ENCODE results near the gene PDE7B.
"Not testable (repeated sequence)": the region's sequence is repeated elsewhere in the genome, so short reads cannot be mapped to it uniquely, and the experiment has no call there.

The PDE7B gene

GRCh38 chr6:136210398-136211165, 359.1 kb downstream of the PDE7B start:
- no peak for DNase-seq

GRCh38 chr6:136212608-136213007, 361.1 kb downstream of the PDE7B start:
- DNase-seq: no peak

- DNase-seq: no peak
These were observed 361.6 kb downstream of the PDE7B start for GRCh38 chr6:136213012-136213539.

GRCh38 chr6:136213853-136214252, 362.4 kb downstream of the PDE7B start:
- no peak for DNase-seq

GRCh38 chr6:136216503-136217401, 365.3 kb downstream of the PDE7B start:
- no peak for DNase-seq

- not testable (repeated sequence) for DNase-seq
These were observed 373.5 kb downstream of the PDE7B start for GRCh38 chr6:136224974-136225373.

GRCh38 chr6:136225496-136225895, 374.0 kb downstream of the PDE7B start:
- DNase-seq: no peak

- DNase-seq: peak; percentile 24
These were observed 374.6 kb downstream of the PDE7B start for GRCh38 chr6:136226027-136226673.

GRCh38 chr6:136226674-136227377, 375.3 kb downstream of the PDE7B start:
- no peak for DNase-seq

- DNase-seq: no peak
These were observed 377.3 kb downstream of the PDE7B start for GRCh38 chr6:136228814-136229213.

GRCh38 chr6:136230219-136230853, 378.8 kb downstream of the PDE7B start:
- no peak for DNase-seq

- no peak for DNase-seq
These were observed 381.2 kb downstream of the PDE7B start for GRCh38 chr6:136232701-136233100.

- no peak for DNase-seq
These were observed 383.7 kb downstream of the PDE7B start for GRCh38 chr6:136235233-136235564.

GRCh38 chr6:136236466-136237293, 385.2 kb downstream of the PDE7B start:
- DNase-seq: no peak

GRCh38 chr6:136244061-136244616, 392.6 kb downstream of the PDE7B start:
- no peak for DNase-seq

All from effector CD8-positive, alpha-beta T cell (primary cell).